Neuronal stem cell (in vitro differentiated cells): ENCODE measurements around the gene POLD4.

Source experiments
- DNase-seq: peaks from one replicate; pipeline ENCODE4 v3.0.0-alpha.2; 2013; ENCODE audit warnings: low spot score
- H2AFZ ChIP-seq: one replicate; pipeline ENCODE4 v1.6.1; 2013; ENCODE audit warnings: mild to moderate bottlenecking, low read length, inconsistent platforms
- H2AK5ac ChIP-seq: 2 replicates; pipeline ENCODE4 v1.6.1; 2013; ENCODE audit warnings: low read depth, mild to moderate bottlenecking, inconsistent platforms, low read length, moderate library complexity, mixed read lengths
- H2BK120ac ChIP-seq: 2 replicates; pipeline ENCODE4 v1.6.1; 2013; ENCODE audit warnings: low read depth, mild to moderate bottlenecking, inconsistent platforms, low read length, moderate library complexity, mixed read lengths
- H2BK12ac ChIP-seq: one replicate; pipeline ENCODE4 v1.6.1; 2013; ENCODE audit warnings: low read length, inconsistent platforms
- H2BK15ac ChIP-seq: 2 replicates; pipeline ENCODE4 v1.6.1; 2013; ENCODE audit warnings: mild to moderate bottlenecking, low read length, inconsistent platforms, mixed read lengths
- H2BK5ac ChIP-seq: one replicate; pipeline ENCODE4 v1.6.1; 2013; ENCODE audit warnings: inconsistent platforms, mild to moderate bottlenecking, low read length, moderate library complexity
- H3K14ac ChIP-seq: one replicate; pipeline ENCODE4 v1.6.1; 2013; ENCODE audit warnings: low read length, inconsistent platforms
- H3K18ac ChIP-seq: 2 replicates; pipeline ENCODE4 v1.6.1; 2013; ENCODE audit warnings: low read length, inconsistent platforms
- H3K23ac ChIP-seq: 2 replicates; pipeline ENCODE4 v1.6.1; 2013; ENCODE audit warnings: low read depth, mild to moderate bottlenecking, mixed read lengths, low read length, inconsistent platforms; ENCODE audit not compliant: poor library complexity
- H3K27ac ChIP-seq: replicated peaks from 3 replicates; pipeline ENCODE4 v1.5.1; 2013; ENCODE audit warnings: low read length, inconsistent platforms
- H3K27me3 ChIP-seq, 3 experiments: 2 replicates each; pipeline ENCODE4 v1.6.1; 2013; ENCODE audit warnings: low read length in 3 of 3, mild to moderate bottlenecking in 2 of 3, inconsistent platforms in 1 of 3, low read depth in 1 of 3, mixed read lengths in 1 of 3, moderate library complexity in 1 of 3; ENCODE audit not compliant: control insufficient read depth in 3 of 3, insufficient read depth in 3 of 3
- H3K36me3 ChIP-seq, 2 donors: replicated peaks in 1 of 2; 2 replicates each; pipeline ENCODE4 v1.6.1; 2013; ENCODE audit warnings: low read length in 2 of 2; ENCODE audit not compliant: control insufficient read depth in 2 of 2, insufficient read depth in 2 of 2
- H3K4ac ChIP-seq: 2 replicates; pipeline ENCODE4 v1.6.1; 2013; ENCODE audit warnings: inconsistent platforms, mild to moderate bottlenecking, low read length, moderate library complexity
- H3K4me1 ChIP-seq, 2 donors: 1 replicate in 1 of 2; 2 replicates in 1 of 2; pipeline ENCODE4 v1.6.1; 2013; ENCODE audit warnings: low read length in 2 of 2, low read depth in 1 of 2; ENCODE audit not compliant: control insufficient read depth in 2 of 2, insufficient read depth in 1 of 2
- H3K4me2 ChIP-seq: one replicate; pipeline ENCODE4 v1.6.1; 2013; ENCODE audit warnings: mild to moderate bottlenecking, low read length, inconsistent platforms; ENCODE audit not compliant: insufficient read depth, poor library complexity, severe bottlenecking
- H3K4me3 ChIP-seq, 2 donors: 2 replicates each; pipeline ENCODE4 v1.5.1; 2013; ENCODE audit warnings: low read length in 2 of 2, mild to moderate bottlenecking in 2 of 2, inconsistent platforms in 1 of 2, moderate library complexity in 1 of 2
- H3K79me1 ChIP-seq: one replicate; pipeline ENCODE4 v1.6.1; 2013; ENCODE audit warnings: low read depth, mild to moderate bottlenecking, inconsistent platforms, low read length, moderate library complexity
- H3K9ac ChIP-seq: one replicate; pipeline ENCODE4 v1.6.1; 2013; ENCODE audit warnings: mild to moderate bottlenecking, low read depth, low read length, inconsistent platforms; ENCODE audit not compliant: poor library complexity
- H3K9me3 ChIP-seq, 2 donors: replicated peaks in 1 of 2; 2 replicates each; pipeline versions ENCODE3 to v1.6.1; 2013; ENCODE audit warnings: low read length in 2 of 2, mild to moderate bottlenecking in 2 of 2, inconsistent platforms in 1 of 2, low read depth in 1 of 2, mixed read lengths in 1 of 2, moderate library complexity in 1 of 2; ENCODE audit not compliant: control insufficient read depth in 2 of 2, insufficient read depth in 1 of 2
- H4K8ac ChIP-seq: one replicate; pipeline ENCODE4 v1.6.1; 2013; ENCODE audit warnings: low read depth, mild to moderate bottlenecking, inconsistent platforms, low read length, moderate library complexity
- H4K91ac ChIP-seq: one replicate; pipeline ENCODE4 v1.6.1; 2013; ENCODE audit warnings: low read length, low read depth, mild to moderate bottlenecking, inconsistent platforms; ENCODE audit not compliant: poor library complexity
- WGBS, 2 donors: extraction: QIAGEN DNeasy Blood & Tissue Kit; methylation state at CpG; one replicate each; pipeline ENCODE4 v1.1.7; 2013; ENCODE audit warnings: missing lambda C conversion rate in 2 of 2, mixed read lengths in 1 of 2; ENCODE audit not compliant: insufficient read length in 2 of 2, insufficient replicate concordance in 1 of 2; ENCODE audit errors: extremely low coverage in 2 of 2; 5-methylcytosine and 5-hydroxymethylcytosine counted together

The POLD4 gene

GRCh38 chr11:67365736-67366444 is 12.5 kb upstream of the POLD4 start:
- no peak overlapping the region for H2BK15ac ChIP-seq
- H2BK5ac ChIP-seq: no peak overlapping the region
- no peak overlapping the region for H3K27ac ChIP-seq
- no peak overlapping the region for H2BK12ac ChIP-seq
- H3K4ac ChIP-seq: no peak overlapping the region
- no peak overlapping the region for H3K18ac ChIP-seq
- H3K36me3 ChIP-seq: peaks cover 2 to 17% of the 10 kb centered on the region in 2 donors
- H2AFZ ChIP-seq: no peak overlapping the region
- no peak overlapping the region for H4K8ac ChIP-seq
- no peak overlapping the region for H3K9ac ChIP-seq
- no peak overlapping the region for H3K14ac ChIP-seq
- no peaks in the 10 kb centered on the region for H3K9me3 ChIP-seq
- DNase-seq: no peak
- H3K4me3 ChIP-seq: no peak overlapping the region
- H2AK5ac ChIP-seq: no peak overlapping the region
- WGBS, 2 donors: no CpG with 5 or more reads among the region's 14 CpGs
- H3K23ac ChIP-seq: no peak overlapping the region
- H2BK120ac ChIP-seq: no peak overlapping the region
- no peak overlapping the region for H3K4me2 ChIP-seq
- peaks cover 0 to 3% (median 0%) of the 10 kb centered on the region in 3 experiments for H3K27me3 ChIP-seq
- H3K79me1 ChIP-seq: peaks cover 2% of the 10 kb centered on the region
- H3K4me1 ChIP-seq: peaks cover 6 to 8% of the 10 kb centered on the region in 2 donors
- no peak overlapping the region for H4K91ac ChIP-seq

GRCh38 chr11:67364783-67365722 is 11.7 kb upstream of the POLD4 start:
- H3K27ac ChIP-seq: no peak overlapping the region
- H2AFZ ChIP-seq: no peak overlapping the region
- no peak overlapping the region for H4K8ac ChIP-seq
- peak overlapping the region; percentile 59 for H3K23ac ChIP-seq
- peaks cover 0 to 3% (median 0%) of the 10 kb centered on the region in 3 experiments for H3K27me3 ChIP-seq
- no peaks in the 10 kb centered on the region for H3K9me3 ChIP-seq
- no peak overlapping the region for H2BK12ac ChIP-seq
- peaks cover 1% of the 10 kb centered on the region for H3K79me1 ChIP-seq
- no peak for DNase-seq
- no peak overlapping the region for H3K9ac ChIP-seq
- no peak overlapping the region for H3K4me3 ChIP-seq
- peaks cover 2 to 17% of the 10 kb centered on the region in 2 donors for H3K36me3 ChIP-seq
- no peak overlapping the region for H2BK120ac ChIP-seq
- no peak overlapping the region for H2AK5ac ChIP-seq
- WGBS, 2 donors: no CpG with 5 or more reads among the region's 24 CpGs
- no peak overlapping the region for H3K4me2 ChIP-seq
- H2BK15ac ChIP-seq: peak overlapping the region; percentile 8
- peaks cover 0 to 2% of the 10 kb centered on the region in 2 donors for H3K4me1 ChIP-seq
- H3K14ac ChIP-seq: no peak overlapping the region
- H2BK5ac ChIP-seq: no peak overlapping the region
- no peak overlapping the region for H4K91ac ChIP-seq
- no peak overlapping the region for H3K4ac ChIP-seq
- H3K18ac ChIP-seq: peak overlapping the region; percentile 27

- Histone ChIP-seq H2BK5ac (no peak overlapping the region), H3K4me2 (no peak overlapping the region), H3K79me1 (no peaks in the 10 kb centered on the region), H3K4me3 (no peak overlapping the region), H2BK12ac (no peak overlapping the region), H2AFZ (no peak overlapping the region), H4K8ac (no peak overlapping the region), H3K9ac (no peak overlapping the region), H3K18ac (no peak overlapping the region), H2AK5ac (no peak overlapping the region), H3K27me3 (no peaks in the 10 kb centered on the region), H3K14ac (no peak overlapping the region), H3K9me3 (no peaks in the 10 kb centered on the region), H3K4me1 (peaks cover 0 to 1% of the 10 kb centered on the region in 2 donors), H2BK120ac (no peak overlapping the region), H3K4ac (no peak overlapping the region), H3K23ac (no peak overlapping the region), H3K36me3 (peaks cover 2 to 17% of the 10 kb centered on the region in 2 donors), H3K27ac (no peak overlapping the region), H2BK15ac (no peak overlapping the region), H4K91ac (no peak overlapping the region)
- no CpG with 5 or more reads among the region's 3 CpGs for WGBS, 2 donors
- DNase-seq: no peak
Observed at GRCh38 chr11:67364169-67364568, 10.8 kb upstream of the POLD4 start.
